Osteoblast (primary cell): ENCODE data around the gene ARHGAP4. TPM values are rescaled to one million over a fixed set of nuclear protein-coding genes. Genes with fewer than 3 reads are reported as not detected.
A peak's percentile ranks its signal among the peaks of the same experiment; 100 is the strongest.

Source experiments
- DNase-seq: peaks from one replicate; pipeline ENCODE4 v3.0.0; 2011; ENCODE audit warnings: low spot score, mixed read lengths; ENCODE audit not compliant: insufficient read length; ENCODE audit errors: missing footprints
- H2AFZ ChIP-seq: 2 replicates; pipeline ENCODE4 v1.6.0; 2011; ENCODE audit warnings: mild to moderate bottlenecking, low read length
- H3K27ac ChIP-seq: 2 replicates; pipeline ENCODE4 v1.5.1; 2011; ENCODE audit warnings: mild to moderate bottlenecking, low read depth, low read length, moderate library complexity
- H3K27me3 ChIP-seq: 2 replicates; pipeline ENCODE4 v1.6.0; 2012; ENCODE audit warnings: mild to moderate bottlenecking, control low read depth, inconsistent platforms, low read length, moderate library complexity; ENCODE audit not compliant: insufficient read depth
- H3K36me3 ChIP-seq: 2 replicates; pipeline ENCODE4 v1.5.1; 2011; ENCODE audit warnings: mild to moderate bottlenecking, low read length, control low read depth, moderate library complexity; ENCODE audit not compliant: insufficient read depth
- H3K4me1 ChIP-seq: 2 replicates; pipeline ENCODE4 v1.5.1; 2011; ENCODE audit warnings: mild to moderate bottlenecking, low read length, control low read depth, moderate library complexity; ENCODE audit not compliant: insufficient read depth
- H3K4me2 ChIP-seq: 2 replicates; pipeline ENCODE4 v1.6.0; 2011; ENCODE audit warnings: mild to moderate bottlenecking, low read length; ENCODE audit not compliant: insufficient read depth
- H3K4me3 ChIP-seq: fragments of 200-600 bp; sonication (generic); 3 replicates; pipeline ENCODE4 v1.5.1; 2012; ENCODE audit warnings: mild to moderate bottlenecking, low read length, inconsistent platforms; ENCODE audit not compliant: insufficient read depth
- H3K79me2 ChIP-seq: 2 replicates; pipeline ENCODE4 v1.6.0; 2012; ENCODE audit warnings: mild to moderate bottlenecking, low read length, control low read depth, inconsistent platforms; ENCODE audit not compliant: insufficient read depth
- H3K9me3 ChIP-seq: 2 replicates; pipeline ENCODE4 v1.5.1; 2011; ENCODE audit warnings: low read depth, low read length, control low read depth
- H4K20me1 ChIP-seq: 2 replicates; pipeline ENCODE4 v1.6.0; 2012; ENCODE audit warnings: mild to moderate bottlenecking, low read length, control low read depth; ENCODE audit not compliant: insufficient read depth
- total RNA-seq: library from RNA; depleted of rRNA; stranded (reverse); fragments of >200 nt; gene quantifications from 2 replicates; pipeline ENCODE4 v1.2.3, GENCODE V29; 2012
- TF ChIP-seq, protein P1 (sequence below): IDR thresholded peaks from 2 replicates; pipeline ENCODE4 v1.5.1; 2011; ENCODE audit warnings: mild to moderate bottlenecking, low read depth, low read length, moderate library complexity; ENCODE audit errors: extremely low read depth

The ARHGAP4 gene
- total RNA-seq, 1 donor: 1.4 TPM

DNA sequence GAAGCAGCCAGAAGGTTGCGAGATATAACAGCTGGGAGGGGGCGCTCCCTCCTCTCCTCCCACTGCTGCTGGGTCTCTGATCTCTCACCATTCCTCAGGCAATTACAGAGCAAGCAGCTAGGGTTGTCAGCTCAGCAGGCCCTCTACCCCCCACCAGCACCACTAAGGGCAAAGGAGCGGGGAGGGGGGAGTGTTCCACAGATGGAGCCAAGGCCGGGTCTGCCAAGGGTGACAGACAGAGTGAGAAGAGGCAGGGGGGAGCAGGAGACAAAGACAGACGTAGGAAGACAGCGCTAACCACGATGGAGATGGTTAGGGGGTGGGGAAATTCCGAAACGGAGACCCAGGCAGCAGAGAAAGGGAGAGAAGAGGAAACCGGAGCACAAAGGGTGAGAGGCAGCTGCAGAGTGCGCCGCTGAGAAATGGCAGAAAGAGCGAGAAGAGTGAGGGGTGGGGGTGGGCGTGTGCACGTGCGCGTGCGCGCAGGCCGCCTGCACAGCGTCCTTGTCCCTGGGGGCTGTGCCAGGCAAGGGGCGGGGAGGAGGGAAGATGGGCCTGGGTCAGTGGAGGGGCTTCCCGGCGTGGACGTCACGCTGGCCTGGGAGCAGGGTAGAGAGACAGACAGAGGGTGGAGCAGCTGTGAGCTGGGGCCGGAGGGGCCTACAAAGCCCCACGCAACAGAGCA, 47.0 kb downstream of the ARHGAP4 start:
- H3K79me2 ChIP-seq: no peaks in the 10 kb centered on the region
- H3K27me3 ChIP-seq: peaks cover 52% of the 10 kb centered on the region
- TF ChIP-seq, protein P1, sequence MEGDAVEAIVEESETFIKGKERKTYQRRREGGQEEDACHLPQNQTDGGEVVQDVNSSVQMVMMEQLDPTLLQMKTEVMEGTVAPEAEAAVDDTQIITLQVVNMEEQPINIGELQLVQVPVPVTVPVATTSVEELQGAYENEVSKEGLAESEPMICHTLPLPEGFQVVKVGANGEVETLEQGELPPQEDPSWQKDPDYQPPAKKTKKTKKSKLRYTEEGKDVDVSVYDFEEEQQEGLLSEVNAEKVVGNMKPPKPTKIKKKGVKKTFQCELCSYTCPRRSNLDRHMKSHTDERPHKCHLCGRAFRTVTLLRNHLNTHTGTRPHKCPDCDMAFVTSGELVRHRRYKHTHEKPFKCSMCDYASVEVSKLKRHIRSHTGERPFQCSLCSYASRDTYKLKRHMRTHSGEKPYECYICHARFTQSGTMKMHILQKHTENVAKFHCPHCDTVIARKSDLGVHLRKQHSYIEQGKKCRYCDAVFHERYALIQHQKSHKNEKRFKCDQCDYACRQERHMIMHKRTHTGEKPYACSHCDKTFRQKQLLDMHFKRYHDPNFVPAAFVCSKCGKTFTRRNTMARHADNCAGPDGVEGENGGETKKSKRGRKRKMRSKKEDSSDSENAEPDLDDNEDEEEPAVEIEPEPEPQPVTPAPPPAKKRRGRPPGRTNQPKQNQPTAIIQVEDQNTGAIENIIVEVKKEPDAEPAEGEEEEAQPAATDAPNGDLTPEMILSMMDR: no peak
- H3K27ac ChIP-seq: no peak overlapping the region
- peak; percentile 83 for DNase-seq
- no peak overlapping the region for H2AFZ ChIP-seq
- no peaks in the 10 kb centered on the region for H3K36me3 ChIP-seq
- no peak overlapping the region for H3K4me3 ChIP-seq
- peaks cover 9% of the 10 kb centered on the region for H4K20me1 ChIP-seq
- no peak overlapping the region for H3K4me2 ChIP-seq
- no peaks in the 10 kb centered on the region for H3K9me3 ChIP-seq
- H3K4me1 ChIP-seq: no peaks in the 10 kb centered on the region

DNA sequence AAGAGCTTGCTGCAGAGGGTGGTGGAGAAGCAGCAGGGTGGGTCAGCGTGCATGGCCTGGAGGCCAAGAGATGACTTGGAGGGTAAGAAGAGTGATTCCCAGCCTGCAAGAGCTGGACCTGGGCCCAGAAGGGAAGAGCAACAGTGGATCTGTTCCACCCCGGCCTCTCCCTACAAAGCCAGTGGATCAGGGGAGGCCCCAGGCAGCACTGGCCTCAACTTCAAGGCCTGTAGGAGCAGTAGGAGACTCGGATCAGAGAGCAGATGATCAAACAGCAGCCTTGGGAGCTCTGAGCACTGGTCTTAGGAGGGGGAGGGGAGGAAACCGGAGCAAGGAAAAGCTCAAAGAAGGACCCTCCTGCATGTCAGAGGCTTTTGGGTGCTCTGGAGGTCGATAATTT, 47.7 kb downstream of the ARHGAP4 start:
- no peaks in the 10 kb centered on the region for H3K79me2 ChIP-seq
- peak; percentile 72 for DNase-seq
- no peak overlapping the region for H2AFZ ChIP-seq
- no peak overlapping the region for H3K4me2 ChIP-seq
- H3K27ac ChIP-seq: no peak overlapping the region
- TF ChIP-seq, protein P1: no peak
- no peaks in the 10 kb centered on the region for H3K36me3 ChIP-seq
- no peaks in the 10 kb centered on the region for H3K4me1 ChIP-seq
- no peaks in the 10 kb centered on the region for H3K9me3 ChIP-seq
- no peak overlapping the region for H3K4me3 ChIP-seq
- peaks cover 50% of the 10 kb centered on the region for H3K27me3 ChIP-seq
- peaks cover 9% of the 10 kb centered on the region for H4K20me1 ChIP-seq

DNA sequence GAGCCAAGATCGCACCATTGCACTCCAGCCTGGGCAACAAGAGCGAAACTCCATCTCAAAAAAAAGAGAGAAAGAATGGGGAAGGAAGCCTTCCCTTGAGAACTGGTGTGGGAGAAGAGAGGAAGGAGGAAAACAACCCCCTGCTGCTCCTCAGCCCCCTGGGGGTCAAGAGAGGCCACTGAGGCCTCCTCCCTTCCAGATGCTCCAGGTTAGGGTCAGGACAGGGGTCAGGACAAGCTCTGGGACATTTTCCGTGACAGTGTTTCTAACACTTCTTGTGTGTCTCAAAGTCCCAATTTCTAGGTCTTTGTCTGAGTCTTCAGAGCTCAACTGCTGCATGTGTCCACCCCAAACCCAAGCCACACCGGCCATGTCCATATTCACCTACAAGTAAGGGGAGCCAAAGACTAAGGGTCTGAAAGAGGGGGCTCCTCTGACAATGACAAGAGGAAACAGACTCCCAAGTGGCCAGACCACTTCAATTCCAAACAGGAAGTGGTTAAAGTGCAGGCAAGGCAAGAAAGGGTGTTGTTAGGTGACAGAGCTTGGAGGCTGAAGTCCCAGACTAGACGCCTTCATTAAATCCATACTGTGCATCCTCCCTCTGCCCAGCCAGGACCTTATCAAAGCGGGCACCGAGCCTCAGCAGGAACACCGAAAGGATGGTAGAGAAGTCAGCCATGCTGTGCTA, 48.3 kb downstream of the ARHGAP4 start:
- Histone ChIP-seq H2AFZ (no peak overlapping the region), H3K27me3 (peaks cover 45% of the 10 kb centered on the region), H3K4me1 (no peaks in the 10 kb centered on the region), H3K36me3 (no peaks in the 10 kb centered on the region), H3K4me2 (no peak overlapping the region), H3K27ac (no peak overlapping the region), H3K9me3 (no peaks in the 10 kb centered on the region), H4K20me1 (peaks cover 9% of the 10 kb centered on the region), H3K79me2 (no peaks in the 10 kb centered on the region), H3K4me3 (no peak overlapping the region)
- TF ChIP-seq, protein P1: no peak
- peak; percentile 59 for DNase-seq

DNA sequence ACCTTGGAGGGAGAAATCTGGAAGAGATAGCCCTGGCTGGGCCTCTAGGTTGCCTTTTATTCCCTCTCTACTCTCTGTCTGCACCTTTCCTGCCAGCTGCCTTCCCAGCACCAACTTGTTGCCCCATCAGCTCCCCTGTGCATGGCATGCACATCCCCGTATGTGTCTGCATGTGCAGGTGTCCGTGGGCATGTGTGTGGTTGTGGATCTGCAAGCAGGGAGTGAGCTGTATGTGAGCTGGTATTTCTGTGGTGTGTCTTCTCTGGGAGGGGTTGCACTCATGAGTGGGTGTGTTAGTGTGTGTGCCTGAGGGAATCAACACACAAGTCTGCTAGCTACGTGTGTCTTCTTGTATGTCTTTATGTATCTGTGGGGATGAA, 50.0 kb downstream of the ARHGAP4 start:
- Histone ChIP-seq H3K4me1 (no peaks in the 10 kb centered on the region), H3K27ac (no peak overlapping the region), H3K36me3 (no peaks in the 10 kb centered on the region), H3K79me2 (no peaks in the 10 kb centered on the region), H3K4me3 (no peak overlapping the region), H4K20me1 (peaks cover 9% of the 10 kb centered on the region), H3K4me2 (no peak overlapping the region), H3K27me3 (peaks cover 36% of the 10 kb centered on the region), H2AFZ (no peak overlapping the region), H3K9me3 (no peaks in the 10 kb centered on the region)
- TF ChIP-seq, protein P1: no peak
- DNase-seq: peak; percentile 81
